ENCODE results near the gene HIGD2B.
"Not testable (repeated sequence)": the region's sequence is repeated elsewhere in the genome, so short reads cannot be mapped to it uniquely, and the experiment has no call there.

The HIGD2B gene

GRCh38 chr15:72728821-72729220 lies 42.8 kb upstream of the HIGD2B start:
- Histone ChIP-seq H3K9me3 (no peaks in the 10 kb centered on the region), H3K4me3 (no peak overlapping the region), H3K27ac (no peak overlapping the region), H3K36me3 (peaks cover 26 to 54% (median 26%) of the 10 kb centered on the region in 3 donors), H3K4me1 (no peaks in the 10 kb centered on the region), H3K27me3 (no peaks in the 10 kb centered on the region)
- DNase-seq = no peak
- no peak for TF ChIP-seq CTCF (IDR thresholded peaks at IDR 0.05)
- intact Hi-C loops (cut with DNase I; ENCODE audit: low total_unique reads) = no loop called here

GRCh38 chr15:72728249-72728648 lies 42.3 kb upstream of the HIGD2B start:
- H3K27me3 ChIP-seq; H3K4me3 ChIP-seq; intact Hi-C loops (cut with DNase I; ENCODE audit: low total_unique reads); H3K4me1 ChIP-seq; H3K9me3 ChIP-seq; DNase-seq; H3K27ac ChIP-seq: not testable (repeated sequence)
- H3K36me3 ChIP-seq = peaks cover 24 to 54% (median 26%) of the 10 kb centered on the region in 3 donors

GRCh38 chr15:72727154-72727553 lies 41.2 kb upstream of the HIGD2B start:
- no peaks in the 10 kb centered on the region for H3K27me3 ChIP-seq
- no peak overlapping the region for H3K27ac ChIP-seq
- H3K4me3 ChIP-seq = no peak overlapping the region
- no peak for DNase-seq
- no peaks in the 10 kb centered on the region for H3K9me3 ChIP-seq
- no peak for TF ChIP-seq CTCF (IDR thresholded peaks at IDR 0.05)
- H3K4me1 ChIP-seq = no peaks in the 10 kb centered on the region
- H3K36me3 ChIP-seq = peaks cover 15 to 43% (median 20%) of the 10 kb centered on the region in 3 donors
- intact Hi-C loops (cut with DNase I; ENCODE audit: low total_unique reads) = no loop called here

- DNase-seq; H3K9me3 ChIP-seq; intact Hi-C loops (cut with DNase I; ENCODE audit: low total_unique reads); H3K27ac ChIP-seq; H3K4me3 ChIP-seq; H3K27me3 ChIP-seq; H3K4me1 ChIP-seq: not testable (repeated sequence)
- H3K36me3 ChIP-seq = peaks cover 4 to 34% (median 12%) of the 10 kb centered on the region in 3 donors
Measured at GRCh38 chr15:72725851-72726250, 39.9 kb upstream of the HIGD2B start.

DNA sequence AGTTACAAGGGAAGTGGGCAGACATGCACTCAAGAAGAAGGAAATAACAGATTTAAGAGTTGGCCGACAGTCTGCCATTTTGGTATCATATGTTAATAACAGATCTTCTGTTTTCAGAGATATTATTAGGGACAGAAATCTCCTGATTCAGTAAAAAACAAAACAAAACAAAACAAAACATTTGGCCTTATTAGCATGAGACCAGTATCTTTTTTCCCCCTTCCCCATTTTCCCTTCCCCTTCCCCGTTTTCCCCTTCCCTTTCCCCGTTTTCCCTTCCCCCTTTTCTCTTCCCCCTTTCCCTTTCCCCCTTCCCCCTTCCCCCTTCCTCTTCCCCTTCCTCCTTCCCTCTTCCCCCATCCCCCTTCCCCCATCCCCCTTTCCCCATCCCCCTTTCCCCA lies 39.5 kb upstream of the HIGD2B start:
- no peak for TF ChIP-seq CTCF (IDR thresholded peaks at IDR 0.05)
- DNase-seq = no peak
- Histone ChIP-seq H3K4me1 (no peaks in the 10 kb centered on the region), H3K4me3 (no peak overlapping the region), H3K36me3 (peaks cover 4 to 36% (median 12%) of the 10 kb centered on the region in 3 donors), H3K27me3 (no peaks in the 10 kb centered on the region), H3K27ac (no peak overlapping the region), H3K9me3 (no peaks in the 10 kb centered on the region)
- intact Hi-C loops (cut with DNase I; ENCODE audit: low total_unique reads) = no loop called here

DNA sequence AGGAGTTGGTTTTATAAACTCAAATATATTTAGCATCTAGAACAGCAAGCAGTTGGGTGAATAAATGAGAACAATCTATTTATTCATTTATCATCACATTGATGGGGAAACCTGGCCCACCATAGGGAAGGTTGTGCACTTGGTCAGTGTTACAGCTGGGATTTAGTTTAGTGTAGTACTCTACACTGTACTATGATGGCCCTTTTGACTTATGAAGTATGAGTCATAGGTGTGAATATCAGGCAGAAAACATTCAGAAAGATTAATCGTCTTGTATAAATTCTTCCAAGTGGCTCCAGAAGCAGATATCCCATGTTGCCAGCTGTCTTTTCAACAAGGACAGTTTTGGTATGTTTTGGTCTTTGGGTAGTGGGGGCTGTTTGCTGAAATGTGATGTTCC lies 38.0 kb upstream of the HIGD2B start:
- intact Hi-C loops (cut with DNase I; ENCODE audit: low total_unique reads) = no loop called here
- peaks cover 4 to 34% (median 12%) of the 10 kb centered on the region in 3 donors for H3K36me3 ChIP-seq
- no peaks in the 10 kb centered on the region for H3K4me1 ChIP-seq
- no peak for TF ChIP-seq CTCF (IDR thresholded peaks at IDR 0.05)
- no peak overlapping the region for H3K27ac ChIP-seq
- H3K4me3 ChIP-seq = no peak overlapping the region
- no peak for DNase-seq
- no peaks in the 10 kb centered on the region for H3K27me3 ChIP-seq
- no peaks in the 10 kb centered on the region for H3K9me3 ChIP-seq

DNA sequence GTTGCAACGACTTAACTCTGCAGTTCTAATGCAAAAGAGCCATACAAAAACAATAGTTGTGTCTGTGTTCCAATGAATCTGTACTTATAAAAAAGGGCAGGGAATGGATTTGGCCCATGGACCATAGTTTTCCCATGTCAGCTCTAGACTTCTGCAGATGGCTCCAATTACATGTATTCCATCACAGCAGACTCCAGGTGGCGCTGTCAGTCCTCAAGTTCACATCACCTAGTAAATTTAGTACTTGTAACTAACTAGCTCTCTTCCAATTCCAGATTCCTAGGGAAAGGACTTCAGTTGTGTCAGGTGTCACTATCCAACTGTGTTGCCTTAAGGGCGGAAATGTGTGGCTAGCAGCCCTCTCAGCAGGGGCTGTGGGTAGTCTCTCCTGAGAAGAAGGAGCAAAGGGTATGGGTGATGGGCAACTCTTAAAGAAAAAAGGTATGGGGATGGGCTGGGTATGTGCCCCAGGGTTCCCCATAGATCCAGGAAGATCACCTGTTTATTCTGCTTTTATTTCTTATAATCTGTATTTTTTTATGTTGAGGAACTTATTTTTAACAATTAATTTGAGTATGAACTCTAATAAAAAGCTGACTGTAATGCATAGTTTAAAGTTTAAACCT lies 36.2 kb upstream of the HIGD2B start:
- DNase-seq = peak in 1 of 2 donors; percentile 54
- intact Hi-C loops (cut with DNase I; ENCODE audit: low total_unique reads) = no loop called here
- Histone ChIP-seq H3K4me1 (no peaks in the 10 kb centered on the region), H3K9me3 (no peaks in the 10 kb centered on the region), H3K27ac (no peak overlapping the region), H3K36me3 (peaks cover 13 to 32% (median 24%) of the 10 kb centered on the region in 3 donors), H3K27me3 (no peaks in the 10 kb centered on the region), H3K4me3 (no peak overlapping the region)
- TF ChIP-seq CTCF (IDR thresholded peaks at IDR 0.05) = peak; percentile 52 to 62

DNA sequence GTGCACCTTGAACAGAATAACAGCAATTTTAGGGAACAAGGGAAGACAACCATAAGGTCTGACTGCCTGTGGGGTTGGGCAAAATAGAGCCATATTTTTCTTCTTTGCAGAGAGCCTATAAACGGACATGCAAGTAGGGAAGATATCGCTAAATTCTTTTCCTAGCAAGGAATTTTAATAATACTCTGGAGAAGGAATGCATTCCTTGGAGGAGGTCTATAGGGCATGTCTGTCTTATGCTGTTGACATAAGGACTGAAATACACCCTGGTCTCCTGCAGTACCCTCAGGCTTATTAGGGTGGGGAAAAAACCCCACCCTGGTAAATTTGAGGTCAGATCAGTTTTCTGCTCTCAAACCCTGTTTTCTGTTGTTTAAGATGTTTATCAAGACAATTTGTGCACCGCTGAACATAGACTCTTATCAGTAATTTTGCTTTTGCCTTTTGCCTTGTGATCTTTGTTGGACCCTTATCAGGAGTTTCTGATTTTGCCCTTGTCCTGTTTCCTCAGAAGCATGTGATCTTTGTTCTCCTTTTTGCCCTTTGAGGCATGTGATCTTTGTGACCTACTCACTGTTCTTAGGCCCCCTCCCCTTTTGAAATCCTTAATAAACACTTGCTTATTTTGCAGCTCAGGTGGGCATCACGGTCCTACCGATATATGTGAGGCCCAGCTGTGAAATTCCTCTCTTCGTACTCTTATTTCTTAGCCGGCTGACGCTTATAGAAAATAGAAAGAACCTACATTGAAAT lies 22.7 kb upstream of the HIGD2B start:
- peaks cover 0 to 17% (median 0%) of the 10 kb centered on the region in 4 donors for H3K4me1 ChIP-seq
- H3K4me3 ChIP-seq; H3K27ac ChIP-seq; H3K9me3 ChIP-seq; H3K27me3 ChIP-seq; DNase-seq; intact Hi-C loops (cut with DNase I; ENCODE audit: low total_unique reads): not testable (repeated sequence)
- peaks cover 17 to 35% (median 26%) of the 10 kb centered on the region in 3 donors for H3K36me3 ChIP-seq
